Measurements from ENCODE around the gene TNFRSF12A. TPM values are rescaled to one million over a fixed set of nuclear protein-coding genes. Genes with fewer than 3 reads are reported as not detected.
"Not testable (repeated sequence)": the region's sequence is repeated elsewhere in the genome, so short reads cannot be mapped to it uniquely, and the experiment has no call there.

Gene TNFRSF12A
- total RNA-seq, 1 donor from 2014 or later: 4.8 TPM

GRCh38 chr16:3060339-3061127 lies 40.4 kb downstream of the TNFRSF12A start:
- intact Hi-C loops (cut with micrococcal nuclease): no loop called here

- intact Hi-C loops (cut with micrococcal nuclease): no loop called here
These were observed 42.4 kb downstream of the TNFRSF12A start for GRCh38 chr16:3062553-3062952.

GRCh38 chr16:3063625-3064386 lies 43.6 kb downstream of the TNFRSF12A start:
- intact Hi-C loops (cut with micrococcal nuclease): no loop called here

- intact Hi-C loops (cut with micrococcal nuclease): no loop called here
These were observed 45.0 kb downstream of the TNFRSF12A start, which contains the start of gene IL32 for GRCh38 chr16:3065069-3065741. TSS of gene IL32 (plus strand) at chr16:3065640. CDS start at chr16:3065812, 172 bp downstream.

GRCh38 chr16:3065742-3066439 lies 45.7 kb downstream of the TNFRSF12A start:
- intact Hi-C loops (cut with micrococcal nuclease): no loop called here

- intact Hi-C loops (cut with micrococcal nuclease): no loop called here
These were observed 46.2 kb downstream of the TNFRSF12A start for GRCh38 chr16:3066440-3066748.

- intact Hi-C loops (cut with micrococcal nuclease): no loop called here
These were observed 48.3 kb downstream of the TNFRSF12A start for GRCh38 chr16:3068487-3068886.

GRCh38 chr16:3069146-3069545 lies 49.0 kb downstream of the TNFRSF12A start:
- intact Hi-C loops (cut with micrococcal nuclease): not testable (repeated sequence)

- intact Hi-C loops (cut with micrococcal nuclease): no loop called here
These were observed 50.5 kb downstream of the TNFRSF12A start for GRCh38 chr16:3070608-3071111.

GRCh38 chr16:3071655-3072054 lies 51.5 kb downstream of the TNFRSF12A start:
- intact Hi-C loops (cut with micrococcal nuclease): no loop called here

Other genes starting within 250 kb of the TNFRSF12A start
- gene ELOB, start 243.1 kb upstream of the TNFRSF12A start, total RNA-seq: 232 TPM in 2 replicates
- not detected in 2 replicates for gene PRSS33, start 232.8 kb upstream of the TNFRSF12A start, total RNA-seq
- gene PRSS41, start 221.9 kb upstream of the TNFRSF12A start, total RNA-seq: not detected in 2 replicates
- gene PRSS21, start 203.1 kb upstream of the TNFRSF12A start, total RNA-seq: 5.7 and 6.6 TPM in 2 replicates
- 6.5 and 8.0 TPM in 2 replicates for gene ZG16B, start 190.1 kb upstream of the TNFRSF12A start, total RNA-seq
- not detected in 2 replicates for gene PRSS22, start 162.2 kb upstream of the TNFRSF12A start, total RNA-seq
- gene FLYWCH2, start 137.2 kb upstream of the TNFRSF12A start, total RNA-seq: 20.0 and 23.6 TPM in 2 replicates
- gene FLYWCH1, start 108.4 kb upstream of the TNFRSF12A start, total RNA-seq: 61.6 and 67.3 TPM in 2 replicates
- gene KREMEN2, start 56.1 kb upstream of the TNFRSF12A start, total RNA-seq: not detected in 2 replicates
- gene PAQR4, start 51.0 kb upstream of the TNFRSF12A start, total RNA-seq: 43.0 and 49.9 TPM in 2 replicates
- gene PKMYT1, start 39.9 kb upstream of the TNFRSF12A start, total RNA-seq: 124 and 125 TPM in 2 replicates
- gene CLDN9, start 7.4 kb upstream of the TNFRSF12A start, total RNA-seq: 0.43 and 0.77 TPM in 2 replicates
- not detected in 2 replicates for gene CLDN6, start 2.2 kb upstream of the TNFRSF12A start, total RNA-seq
- gene HCFC1R1, start 3.6 kb downstream of the TNFRSF12A start, total RNA-seq: 29.2 and 31.2 TPM in 2 replicates
- 64.3 and 65.9 TPM in 2 replicates for gene THOC6, start 3.7 kb downstream of the TNFRSF12A start, total RNA-seq
- gene BICDL2, start 16.6 kb downstream of the TNFRSF12A start, total RNA-seq: 0.20 and 0.23 TPM in 2 replicates
- 71.1 and 75.1 TPM in 2 replicates for gene MMP25, start 26.2 kb downstream of the TNFRSF12A start, total RNA-seq
- 3,664 and 3,681 TPM in 2 replicates for gene IL32, start 45.3 kb downstream of the TNFRSF12A start, total RNA-seq
- 0.11 and 0.30 TPM in 2 replicates for gene ZSCAN10, start 78.9 kb downstream of the TNFRSF12A start, total RNA-seq
- gene ZNF205, start 92.2 kb downstream of the TNFRSF12A start, total RNA-seq: 0.23 TPM in 1 of 2 replicates, not detected in the other
- gene ZNF213, start 114.7 kb downstream of the TNFRSF12A start, total RNA-seq: 10.8 and 11.0 TPM in 2 replicates
- not detected in 2 replicates for gene OR1F1, start 167.8 kb downstream of the TNFRSF12A start, total RNA-seq
- 14.4 and 16.5 TPM in 2 replicates for gene ZNF200, start 214.8 kb downstream of the TNFRSF12A start, total RNA-seq
- 0.09 and 0.25 TPM in 2 replicates for gene MEFV, start 236.3 kb downstream of the TNFRSF12A start, total RNA-seq

Data from T-helper 2 cell treated with Interferon-gamma antibody and Interleukin-4, amounts not matched to agents 100 ng/mL and 5 ng/mL, for 36 hours (primary cell).